Germinal center (tissue), 1 donor: ENCODE measurements around the gene HOXB2.

Experiments
- DNase-seq: peaks from one replicate; pipeline ENCODE4 v3.0.0; 2012; ENCODE audit warnings: mixed read lengths, low spot score

HOXB2 gene

GRCh38 chr17:48552466-48553189 is 7.7 kb upstream of the HOXB2 start:
- DNase-seq = no peak

- no peak for DNase-seq
Measured at GRCh38 chr17:48551596-48552465, 6.9 kb upstream of the HOXB2 start.

- no peak for DNase-seq
Measured at GRCh38 chr17:48551214-48551555, 6.3 kb upstream of the HOXB2 start.

- no peak for DNase-seq
Measured at GRCh38 chr17:48550502-48551213, 5.7 kb upstream of the HOXB2 start.

- no peak for DNase-seq
Measured at GRCh38 chr17:48549914-48550501, 5.1 kb upstream of the HOXB2 start.

GRCh38 chr17:48549281-48549630 is 4.3 kb upstream of the HOXB2 start:
- no peak for DNase-seq

- DNase-seq = no peak
Measured at GRCh38 chr17:48548523-48549280, 3.8 kb upstream of the HOXB2 start.

GRCh38 chr17:48547808-48548522 is 3.1 kb upstream of the HOXB2 start:
- no peak for DNase-seq

GRCh38 chr17:48546924-48547807 is 2.3 kb upstream of the HOXB2 start:
- no peak for DNase-seq

- no peak for DNase-seq
Measured at GRCh38 chr17:48546137-48546923, 1.4 kb upstream of the HOXB2 start.

- DNase-seq = no peak
Measured at GRCh38 chr17:48545539-48545938, 630 bp upstream of the HOXB2 start.

- no peak for DNase-seq
Measured at GRCh38 chr17:48544349-48545021, 424 bp downstream of the HOXB2 start.

GRCh38 chr17:48543854-48544348 is 1.0 kb downstream of the HOXB2 start:
- no peak for DNase-seq

- peak; percentile 63 for DNase-seq
Measured at GRCh38 chr17:48543107-48543853, 1.6 kb downstream of the HOXB2 start.

GRCh38 chr17:48542698-48543106 is 2.2 kb downstream of the HOXB2 start:
- no peak for DNase-seq

GRCh38 chr17:48542114-48542656 is 2.7 kb downstream of the HOXB2 start:
- no peak for DNase-seq

GRCh38 chr17:48541577-48542113 is 3.3 kb downstream of the HOXB2 start:
- DNase-seq = peak; percentile 47
